Activated CD8-positive, alpha-beta memory T cell treated with anti-CD3 and anti-CD28 coated beads, Interleukin-2, amount 10 ng/mL, durations not matched to agents 7 days and 5 days (primary cell): ENCODE results near the gene C1QTNF7. TPM values are rescaled to one million over a fixed set of nuclear protein-coding genes. Genes with fewer than 3 reads are reported as not detected.
A peak's percentile ranks its signal among the peaks of the same experiment; 100 is the strongest.

ENCODE experiments used
- ATAC-seq: fragments of 150-1000 bp; cut with Tn5 transposase; one replicate; pipeline ENCODE4 v1.10.0; 2021; ENCODE audit warnings: moderate library complexity
- CTCF ChIA-PET: fragments of 350-600 bp; sonication (Branson Sonifier 250); formaldehyde crosslinking; loops from one replicate; lab custom pipeline; 2021; ENCODE audit warnings: antibody characterized with exemption; lab: Charles Lee
- DNase-seq: peaks from one replicate; pipeline ENCODE4 v3.0.0-alpha.2; 2020
- H3K27ac Mint-ChIP-seq: one replicate; pipeline ENCODE4 v1.8.0; 2021; ENCODE audit warnings: mild to moderate bottlenecking, mixed read lengths
- H3K27me3 Mint-ChIP-seq: one replicate; pipeline ENCODE4 v1.8.0; 2021; ENCODE audit warnings: mixed read lengths
- H3K36me3 Mint-ChIP-seq: one replicate; pipeline ENCODE4 v1.8.0; 2021; ENCODE audit warnings: mild to moderate bottlenecking, mixed read lengths
- H3K4me1 Mint-ChIP-seq: one replicate; pipeline ENCODE4 v1.8.0; 2021; ENCODE audit warnings: mixed read lengths
- H3K4me3 Mint-ChIP-seq: one replicate; pipeline ENCODE4 v1.8.0; 2021; ENCODE audit warnings: mild to moderate bottlenecking, moderate library complexity, mixed read lengths
- H3K9me3 Mint-ChIP-seq: one replicate; pipeline ENCODE4 v1.8.0; 2022; ENCODE audit warnings: low read depth, mixed read lengths
- total RNA-seq, 2 experiments: library from RNA; stranded (reverse); gene quantifications; one replicate each; pipeline ENCODE4 v1.2.3, GENCODE V29; 2021

C1QTNF7 gene
- total RNA-seq, 2 experiments from 2014 or later, result not detected

DNA sequence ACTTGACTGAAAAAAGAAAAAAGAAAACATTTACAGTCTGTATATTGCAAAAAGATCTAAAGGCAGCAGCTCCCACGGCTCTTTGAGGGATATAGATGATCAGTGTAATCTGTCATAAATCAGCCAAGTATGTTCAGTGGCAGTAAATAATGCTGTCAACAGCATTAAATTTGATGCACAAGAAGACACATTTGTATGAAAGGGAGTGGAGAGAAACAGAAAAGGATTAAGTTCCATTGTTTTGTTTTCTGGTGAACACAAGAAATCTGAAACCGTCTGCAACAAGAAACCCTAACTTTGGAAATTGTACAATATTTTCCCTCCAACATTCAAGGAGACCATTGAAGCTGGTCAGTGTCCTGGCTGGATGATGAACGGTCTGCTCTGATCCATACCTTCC is 27.6 kb upstream of the C1QTNF7 start:
- ATAC-seq (no peak), DNase-seq (no peak)
- H3K9me3 Mint-ChIP-seq, result no peaks in the 10 kb centered on the region
- H3K27ac Mint-ChIP-seq, result no peak overlapping the region
- H3K36me3 Mint-ChIP-seq, result no peaks in the 10 kb centered on the region
- CTCF ChIA-PET, result no interaction called here
- peaks cover 23% of the 10 kb centered on the region for H3K4me1 Mint-ChIP-seq
- no peak overlapping the region for H3K4me3 Mint-ChIP-seq
- peaks cover 6% of the 10 kb centered on the region for H3K27me3 Mint-ChIP-seq

DNA sequence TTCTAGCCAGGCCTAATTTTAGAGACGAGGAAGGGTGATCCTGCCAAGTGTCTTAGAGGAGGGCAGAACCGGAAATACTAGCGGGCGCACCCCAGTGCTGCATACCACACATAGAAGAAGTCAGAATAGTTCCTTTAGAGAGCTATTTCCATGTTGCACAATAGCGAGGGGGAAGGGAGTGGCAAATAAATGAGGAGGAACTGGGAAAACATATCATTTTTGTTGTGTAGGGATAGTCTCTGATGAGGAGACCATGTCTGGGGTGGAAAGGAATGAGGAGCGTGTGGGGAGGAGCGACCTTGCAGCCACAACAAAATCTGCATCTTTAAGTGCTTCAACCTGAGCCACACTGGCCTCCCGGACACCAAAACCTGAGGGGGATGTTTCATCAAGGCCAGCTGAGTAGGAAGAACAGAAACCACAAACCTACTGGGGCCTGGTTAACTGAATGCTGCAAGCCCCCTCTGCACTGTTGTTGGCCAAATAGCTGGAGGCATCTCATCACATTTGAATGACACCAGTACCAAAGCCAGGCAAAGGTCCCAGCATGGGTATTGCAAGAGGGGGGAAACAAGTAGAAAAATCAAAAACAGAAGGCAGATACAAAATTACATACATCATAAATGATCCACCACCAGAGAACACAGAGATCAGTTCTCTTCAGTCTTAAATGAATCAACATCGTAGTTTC is 26.7 kb upstream of the C1QTNF7 start:
- Mint-ChIP-seq H3K9me3 (no peaks in the 10 kb centered on the region), H3K27me3 (peaks cover 6% of the 10 kb centered on the region), H3K4me1 (peaks cover 23% of the 10 kb centered on the region), H3K36me3 (no peaks in the 10 kb centered on the region), H3K4me3 (peak overlapping the region; percentile 38), H3K27ac (peak overlapping the region; percentile 79)
- CTCF ChIA-PET, result interaction anchor here (0.9 to 1.6 kb wide), 6 partner anchors 9 to 601 kb away, joined by 3 to 6 read pairs (median 3); no protein-coding TSS in a partner anchor
- DNase-seq (peak; percentile 60), ATAC-seq (peak; percentile 77)

DNA sequence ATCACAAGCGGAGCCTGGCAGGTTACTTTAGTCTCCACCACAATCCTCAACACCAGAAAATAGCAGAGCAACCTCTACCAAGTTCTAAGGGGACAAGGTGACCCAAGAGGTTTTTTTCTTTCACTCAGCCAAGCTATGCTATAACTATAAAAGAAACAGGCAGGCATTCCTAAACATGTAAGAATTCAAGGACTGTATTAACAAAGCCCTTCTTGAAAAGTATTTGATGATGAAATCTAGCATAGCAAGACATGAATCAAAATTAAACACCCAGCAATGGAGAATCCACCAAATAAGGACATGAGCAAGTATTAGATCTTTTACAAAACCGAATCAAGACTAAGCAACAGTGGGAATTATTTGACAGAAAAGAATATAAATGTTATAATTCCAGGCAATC is 25.7 kb upstream of the C1QTNF7 start:
- CTCF ChIA-PET, result interaction anchor here (1.3 to 1.6 kb wide), 4 partner anchors 10 to 600 kb away, joined by 3 to 6 read pairs (median 4); no protein-coding TSS in a partner anchor
- no peak overlapping the region for H3K27ac Mint-ChIP-seq
- no peak for ATAC-seq

DNA sequence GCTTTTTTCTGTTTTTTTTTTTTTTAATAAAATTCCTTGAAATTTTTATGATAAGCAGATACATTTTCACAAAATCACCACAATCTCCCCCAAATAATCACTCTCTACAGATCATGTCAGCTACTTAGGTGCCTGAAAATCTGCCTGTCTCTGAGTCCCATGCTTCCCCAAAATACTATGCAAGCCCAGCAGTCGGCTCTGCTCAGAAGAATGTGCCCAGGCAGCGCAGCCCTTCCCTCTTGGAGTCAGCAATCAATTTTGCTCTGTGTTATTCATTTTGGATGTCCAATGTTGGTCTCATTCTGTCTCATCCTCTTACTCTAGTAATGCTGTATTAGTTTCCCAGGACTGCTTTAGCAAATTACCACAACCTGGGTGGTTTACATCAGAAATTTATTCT is 24.9 kb upstream of the C1QTNF7 start:
- Mint-ChIP-seq H3K27ac (no peak overlapping the region), H3K4me3 (no peak overlapping the region), H3K4me1 (peaks cover 21% of the 10 kb centered on the region), H3K9me3 (no peaks in the 10 kb centered on the region), H3K27me3 (peaks cover 6% of the 10 kb centered on the region), H3K36me3 (no peaks in the 10 kb centered on the region)
- CTCF ChIA-PET, result no interaction called here
- DNase-seq (no peak), ATAC-seq (no peak)

More for the DNA sequence above, 25.7 kb upstream of the C1QTNF7 start:
- Mint-ChIP-seq H3K36me3 (no peaks in the 10 kb centered on the region), H3K4me1 (peaks cover 21% of the 10 kb centered on the region), H3K9me3 (no peaks in the 10 kb centered on the region), H3K27me3 (peaks cover 6% of the 10 kb centered on the region), H3K4me3 (no peak overlapping the region)
- DNase-seq, result no peak

DNA sequence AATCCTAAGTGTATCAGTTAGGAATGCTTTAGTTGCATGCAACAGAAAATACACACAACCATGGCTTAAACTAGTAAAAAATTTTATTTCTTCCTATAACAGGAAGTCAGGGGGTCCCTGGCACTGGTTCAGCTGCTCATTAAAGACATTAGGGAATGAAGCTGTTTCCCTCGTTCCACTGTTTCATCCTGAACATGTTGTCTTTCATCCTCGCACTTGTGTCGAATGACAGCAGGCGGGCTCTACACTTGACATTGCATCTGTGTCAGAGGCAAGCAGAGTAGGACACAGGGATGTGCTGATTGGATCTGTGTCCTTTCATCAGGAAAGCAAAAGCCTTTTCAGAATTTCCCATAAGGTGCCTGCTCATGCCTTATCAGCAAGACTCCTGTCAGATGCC is 22.8 kb upstream of the C1QTNF7 start:
- no peak overlapping the region for H3K27ac Mint-ChIP-seq
- no peaks in the 10 kb centered on the region for H3K36me3 Mint-ChIP-seq
- H3K4me1 Mint-ChIP-seq, result peaks cover 21% of the 10 kb centered on the region
- no peak overlapping the region for H3K4me3 Mint-ChIP-seq
- CTCF ChIA-PET, result no interaction called here
- DNase-seq, result no peak
- no peak for ATAC-seq
- no peaks in the 10 kb centered on the region for H3K9me3 Mint-ChIP-seq
- peaks cover 6% of the 10 kb centered on the region for H3K27me3 Mint-ChIP-seq

- CTCF ChIA-PET, result interaction anchor here (0.9 to 1.2 kb wide), 2 partner anchors 14 to 47 kb away, joined by 3 to 4 read pairs; no protein-coding TSS in a partner anchor
- Mint-ChIP-seq H3K27me3 (no peaks in the 10 kb centered on the region), H3K36me3 (no peaks in the 10 kb centered on the region), H3K27ac (peak overlapping the region; percentile 81), H3K4me1 (peaks cover 10% of the 10 kb centered on the region), H3K4me3 (peak overlapping the region; percentile 13), H3K9me3 (no peaks in the 10 kb centered on the region)
- DNase-seq, result peak; percentile 51
- peak; percentile 73 for ATAC-seq
Observed at GRCh38 chr4:15410750-15411149, 17.1 kb upstream of the C1QTNF7 start.

DNA sequence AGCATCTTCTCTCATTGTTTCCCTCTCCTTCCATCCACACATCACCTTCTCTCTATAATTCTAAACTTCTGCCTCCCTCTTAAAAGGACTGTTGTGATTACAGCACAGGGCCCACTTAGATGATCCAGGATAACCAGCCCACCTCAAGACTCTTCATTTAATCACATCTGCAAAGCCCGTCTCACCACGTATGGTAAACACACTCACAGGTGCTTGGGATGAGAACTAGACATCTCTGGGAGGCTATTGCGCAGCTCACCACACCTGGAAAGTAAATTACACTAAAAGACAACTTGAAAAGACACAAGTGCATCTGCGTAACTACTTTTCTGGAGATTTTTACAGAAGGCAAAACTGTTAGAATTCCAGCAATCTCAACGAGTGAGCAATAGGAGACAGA is 15.4 kb upstream of the C1QTNF7 start:
- Mint-ChIP-seq H3K27me3 (no peaks in the 10 kb centered on the region), H3K4me1 (peaks cover 10% of the 10 kb centered on the region), H3K36me3 (no peaks in the 10 kb centered on the region), H3K27ac (no peak overlapping the region), H3K4me3 (no peak overlapping the region), H3K9me3 (no peaks in the 10 kb centered on the region)
- ATAC-seq (no peak), DNase-seq (no peak)
- CTCF ChIA-PET, result no interaction called here

- Mint-ChIP-seq H3K4me3 (no peak overlapping the region), H3K9me3 (no peaks in the 10 kb centered on the region), H3K36me3 (no peaks in the 10 kb centered on the region), H3K27ac (no peak overlapping the region), H3K27me3 (no peaks in the 10 kb centered on the region), H3K4me1 (peaks cover 10% of the 10 kb centered on the region)
- ATAC-seq (no peak), DNase-seq (no peak)
- CTCF ChIA-PET, result interaction anchor here (1.1 kb wide), 1 partner anchor 17 kb away, joined by 5 read pairs; no protein-coding TSS in a partner anchor
Observed at GRCh38 chr4:15413010-15413622, 14.7 kb upstream of the C1QTNF7 start.

DNA sequence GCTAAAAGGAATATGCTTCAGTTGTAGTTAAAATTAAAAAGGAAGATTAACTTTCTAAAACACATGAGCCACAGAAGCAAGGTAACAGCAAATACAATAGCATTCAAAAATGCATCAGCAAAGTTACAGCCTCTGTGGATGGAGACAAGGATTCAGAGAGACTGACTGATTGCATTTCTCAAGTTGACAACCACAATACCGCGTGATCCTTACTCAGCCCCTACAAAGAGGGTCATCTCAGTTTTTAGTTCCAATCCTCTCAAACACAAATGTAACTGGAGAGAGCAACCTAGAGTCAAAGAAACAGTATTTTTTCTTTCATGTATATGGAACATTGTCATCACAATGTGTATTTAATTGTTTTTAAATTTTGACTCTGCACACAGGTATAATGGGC is 14.2 kb upstream of the C1QTNF7 start:
- H3K27ac Mint-ChIP-seq, result no peak overlapping the region
- peaks cover 10% of the 10 kb centered on the region for H3K4me1 Mint-ChIP-seq
- H3K9me3 Mint-ChIP-seq, result no peaks in the 10 kb centered on the region
- H3K36me3 Mint-ChIP-seq, result no peaks in the 10 kb centered on the region
- no peak overlapping the region for H3K4me3 Mint-ChIP-seq
- H3K27me3 Mint-ChIP-seq, result no peaks in the 10 kb centered on the region
- ATAC-seq, result no peak
- CTCF ChIA-PET, result interaction anchor here (1.1 kb wide), 1 partner anchor 17 kb away, joined by 5 read pairs; no protein-coding TSS in a partner anchor
- DNase-seq, result no peak

GRCh38 chr4:15414551-15415091 is 13.2 kb upstream of the C1QTNF7 start:
- no peaks in the 10 kb centered on the region for H3K36me3 Mint-ChIP-seq
- no peaks in the 10 kb centered on the region for H3K9me3 Mint-ChIP-seq
- H3K27ac Mint-ChIP-seq, result no peak overlapping the region
- CTCF ChIA-PET, result no interaction called here
- DNase-seq, result no peak
- ATAC-seq, result no peak
- peaks cover 10% of the 10 kb centered on the region for H3K4me1 Mint-ChIP-seq
- no peak overlapping the region for H3K4me3 Mint-ChIP-seq
- no peaks in the 10 kb centered on the region for H3K27me3 Mint-ChIP-seq

GRCh38 chr4:15416357-15417232 is 11.2 kb upstream of the C1QTNF7 start:
- Mint-ChIP-seq H3K4me3 (no peak overlapping the region), H3K9me3 (no peaks in the 10 kb centered on the region), H3K36me3 (no peaks in the 10 kb centered on the region), H3K4me1 (peaks cover 2% of the 10 kb centered on the region), H3K27ac (no peak overlapping the region), H3K27me3 (no peaks in the 10 kb centered on the region)
- CTCF ChIA-PET, result interaction anchor here (1.6 kb wide), 1 partner anchor 15 kb away, joined by 4 read pairs; no protein-coding TSS in a partner anchor
- ATAC-seq (no peak), DNase-seq (no peak)

GRCh38 chr4:15417233-15417660 is 10.6 kb upstream of the C1QTNF7 start:
- no peaks in the 10 kb centered on the region for H3K4me1 Mint-ChIP-seq

DNA sequence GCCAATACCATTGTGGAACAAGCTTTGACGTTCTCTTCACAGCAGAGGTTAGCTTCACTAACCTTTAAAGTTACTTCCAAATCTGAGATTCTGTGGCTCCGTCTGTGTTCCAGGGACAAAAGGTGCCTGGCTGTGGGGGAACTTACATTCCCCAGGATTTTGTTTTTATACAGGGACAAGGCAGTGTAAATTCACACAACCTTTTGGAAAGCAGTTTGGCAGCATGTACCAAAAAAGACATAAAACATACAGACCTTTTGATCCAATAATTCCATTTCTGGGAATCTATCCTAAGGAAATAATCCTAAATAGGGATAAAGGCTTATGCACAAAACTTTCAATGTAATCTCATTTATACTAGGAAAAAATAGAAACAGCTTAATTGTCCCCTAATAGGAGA is 8.9 kb upstream of the C1QTNF7 start:
- CTCF ChIA-PET, result interaction anchor here (1.4 kb wide), 1 partner anchor 23 kb away, joined by 4 read pairs; no protein-coding TSS in a partner anchor
- H3K36me3 Mint-ChIP-seq, result no peaks in the 10 kb centered on the region
- H3K27ac Mint-ChIP-seq, result no peak overlapping the region
- no peak for DNase-seq
- no peaks in the 10 kb centered on the region for H3K9me3 Mint-ChIP-seq
- H3K4me3 Mint-ChIP-seq, result no peak overlapping the region
- ATAC-seq, result no peak
- no peaks in the 10 kb centered on the region for H3K27me3 Mint-ChIP-seq
- peaks cover 6% of the 10 kb centered on the region for H3K4me1 Mint-ChIP-seq

More at GRCh38 chr4:15417233-15417660, 10.6 kb upstream of the C1QTNF7 start:
- Mint-ChIP-seq H3K27me3 (no peaks in the 10 kb centered on the region), H3K36me3 (no peaks in the 10 kb centered on the region), H3K9me3 (no peaks in the 10 kb centered on the region), H3K27ac (no peak overlapping the region), H3K4me3 (no peak overlapping the region)
- ATAC-seq, result no peak
- no peak for DNase-seq
- CTCF ChIA-PET, result interaction anchor here (1.6 kb wide), 1 partner anchor 16 kb away, joined by 4 read pairs; no protein-coding TSS in a partner anchor
